ENCODE measurements around the gene PFDN6.

PFDN6 gene

DNA sequence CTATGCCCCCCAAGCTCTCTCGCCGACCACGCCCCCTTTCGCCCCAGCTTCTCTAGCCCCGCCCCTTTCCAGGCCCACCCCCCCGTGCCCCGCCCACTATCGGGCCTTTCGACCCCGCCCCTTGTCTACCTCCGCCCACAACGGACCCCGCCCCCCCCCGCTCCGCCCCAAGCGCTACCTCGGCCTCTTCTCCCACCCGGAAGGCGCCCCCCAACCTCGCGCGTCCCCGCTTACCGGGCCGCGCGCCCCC lies 27.9 kb downstream of the PFDN6 start:
- no peak for DNase-seq (ENCODE audit: low spot score)

DNA sequence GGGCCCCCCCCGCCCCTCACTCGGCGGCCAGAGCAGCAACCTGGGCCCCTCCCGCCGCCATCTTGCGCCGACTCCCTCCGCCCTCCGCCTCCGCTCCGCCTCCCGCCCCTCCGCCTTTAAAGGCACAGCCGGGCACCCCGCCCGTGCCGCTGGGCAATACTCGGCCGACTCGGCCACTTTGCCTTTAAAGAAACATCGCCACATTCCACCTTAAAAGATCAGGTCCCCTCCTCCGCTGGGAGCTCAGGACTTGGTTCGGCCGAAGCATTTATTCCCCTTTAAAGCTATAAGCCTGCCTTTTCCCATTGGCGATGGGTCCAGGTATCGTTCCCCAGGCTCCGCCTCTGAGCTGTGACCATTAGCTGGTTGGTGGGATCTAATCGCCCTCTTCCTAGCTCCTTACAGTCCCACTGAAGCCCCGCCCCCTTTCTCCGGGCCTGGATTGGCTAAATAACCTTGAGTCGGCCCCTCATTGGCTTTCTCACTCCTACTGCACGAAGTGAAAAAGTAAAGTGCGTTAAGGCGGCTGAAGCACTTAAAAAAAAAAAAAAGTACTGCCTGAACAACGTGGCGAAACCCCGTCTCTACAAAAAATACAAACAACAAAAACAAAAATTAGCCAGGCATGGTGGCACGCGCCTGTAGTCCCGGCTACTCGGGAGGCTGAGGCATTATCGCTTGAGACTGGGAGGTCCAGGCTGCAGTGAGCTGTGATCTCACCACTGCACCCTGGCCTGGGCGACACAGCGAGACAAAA lies 28.4 kb downstream of the PFDN6 start, which contains the start of gene ZBTB22:
ZBTB22 (minus strand) TSS at position 76 of the 757 bp plus-strand sequence. CDS start 828 bp downstream, outside the sequence.
- peak; percentile 97 for DNase-seq (ENCODE audit: low spot score)

- no peak for DNase-seq (ENCODE audit: low spot score)
These were observed 29.1 kb downstream of the PFDN6 start for GRCh38 chr6:33318426-33319073.

GRCh38 chr6:33319939-33320314 lies 30.5 kb downstream of the PFDN6 start:
- no peak for DNase-seq (ENCODE audit: low spot score)

DNA sequence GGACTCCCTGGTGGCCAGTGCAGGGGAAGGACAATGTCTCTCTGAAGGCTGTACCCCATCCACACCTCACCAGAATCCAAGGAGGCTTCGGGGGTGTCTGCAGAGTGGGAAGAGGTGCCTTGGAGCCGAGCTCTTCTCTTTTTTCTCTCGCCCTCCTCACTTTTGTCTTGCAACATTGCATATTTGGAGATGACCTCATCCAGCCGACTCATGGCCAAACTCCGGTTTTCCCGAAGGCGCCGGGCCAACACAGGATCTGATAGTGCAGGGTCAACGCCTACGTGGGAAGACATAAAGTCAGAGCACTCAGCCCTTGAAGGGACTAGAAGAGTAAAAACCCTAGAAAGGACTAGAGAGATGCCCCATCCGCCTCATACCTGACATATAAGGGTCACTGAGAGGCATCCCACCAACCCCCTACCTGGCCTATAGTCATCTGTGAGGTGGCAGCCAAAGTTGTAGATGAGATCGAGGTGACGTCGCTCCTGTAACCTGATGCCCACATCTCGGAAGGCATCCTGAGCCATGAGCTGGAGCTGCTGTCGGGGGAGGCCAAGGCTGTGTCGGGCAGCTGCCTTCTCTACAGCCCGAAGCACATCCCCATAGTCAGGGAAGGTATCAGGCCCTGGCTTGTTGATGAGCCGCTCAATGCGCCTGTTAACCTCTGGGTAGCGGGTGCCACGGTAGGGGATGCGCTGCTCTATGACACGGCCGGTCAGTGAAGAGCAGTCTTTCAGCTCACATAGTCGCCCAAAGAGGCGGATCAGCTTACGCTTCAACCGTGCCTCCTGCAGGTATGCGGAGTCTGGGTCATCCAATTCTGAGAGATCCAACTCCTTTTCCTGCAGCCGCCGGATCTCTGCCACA lies 31.1 kb downstream of the PFDN6 start:
- peak; percentile 91 for DNase-seq (ENCODE audit: low spot score)

DNA sequence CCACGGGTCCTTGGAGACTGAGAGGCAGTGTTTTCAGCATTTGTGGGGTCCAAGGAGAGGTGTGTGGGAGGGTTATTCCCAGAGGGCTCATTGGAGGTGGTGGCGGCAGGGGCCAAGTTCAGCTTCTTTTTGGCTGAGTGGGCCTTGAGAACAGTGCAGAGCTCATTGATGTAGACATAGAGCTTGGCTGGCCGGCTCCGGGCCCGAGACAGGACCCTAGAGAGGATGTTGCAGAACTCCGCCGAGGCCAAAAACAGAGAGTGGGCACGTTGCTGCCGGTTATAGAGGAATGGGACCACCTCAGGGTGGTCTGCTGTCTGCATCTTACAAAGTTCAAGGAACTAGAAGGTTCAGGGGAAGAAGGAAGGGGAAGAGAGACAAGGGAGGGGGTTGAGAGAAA lies 31.8 kb downstream of the PFDN6 start:
- DNase-seq (ENCODE audit: low spot score), result no peak

DNA sequence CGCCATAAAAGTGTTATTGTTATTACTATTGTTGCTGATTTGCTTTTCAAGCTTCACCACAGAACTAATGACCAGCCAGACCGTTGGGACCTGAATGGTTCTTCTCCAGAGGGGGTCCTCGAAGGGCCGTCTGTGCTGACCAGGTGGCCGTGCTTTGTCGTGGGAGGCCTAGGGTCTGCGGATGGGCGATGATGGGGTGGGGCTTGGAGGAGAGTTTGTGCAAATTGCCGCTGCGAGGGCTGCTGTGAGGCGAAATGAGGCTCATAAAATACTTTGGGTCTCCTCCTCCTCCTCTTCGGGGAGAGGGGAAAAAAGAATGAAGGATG lies 34.2 kb downstream of the PFDN6 start:
- DNase-seq (ENCODE audit: low spot score), result no peak

GRCh38 chr6:33324125-33324524 lies 34.7 kb downstream of the PFDN6 start:
- no peak for DNase-seq (ENCODE audit: low spot score)

GRCh38 chr6:33329058-33329457 lies 39.7 kb downstream of the PFDN6 start:
- DNase-seq (ENCODE audit: low spot score), result no peak

DNA sequence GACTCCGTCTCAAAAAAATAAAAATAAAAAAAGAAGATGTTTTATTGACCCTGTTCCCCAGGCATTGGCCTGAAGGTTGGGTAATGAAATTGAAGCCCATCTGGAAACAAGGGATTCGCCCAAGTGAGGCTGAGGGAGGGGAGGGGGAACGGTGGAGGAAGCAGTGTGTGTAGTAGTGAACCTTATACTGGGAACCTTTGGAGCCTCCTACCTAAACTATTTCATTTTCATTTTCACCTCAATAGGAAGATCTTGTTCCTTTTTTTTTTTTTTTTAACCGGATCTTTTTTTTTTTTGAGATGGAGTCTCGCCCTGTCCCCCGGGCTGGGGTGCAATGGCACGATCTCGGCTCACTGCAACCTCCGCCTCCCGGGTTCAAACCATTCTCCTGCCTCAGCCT lies 41.3 kb downstream of the PFDN6 start:
- no peak for DNase-seq (ENCODE audit: low spot score)

DNA sequence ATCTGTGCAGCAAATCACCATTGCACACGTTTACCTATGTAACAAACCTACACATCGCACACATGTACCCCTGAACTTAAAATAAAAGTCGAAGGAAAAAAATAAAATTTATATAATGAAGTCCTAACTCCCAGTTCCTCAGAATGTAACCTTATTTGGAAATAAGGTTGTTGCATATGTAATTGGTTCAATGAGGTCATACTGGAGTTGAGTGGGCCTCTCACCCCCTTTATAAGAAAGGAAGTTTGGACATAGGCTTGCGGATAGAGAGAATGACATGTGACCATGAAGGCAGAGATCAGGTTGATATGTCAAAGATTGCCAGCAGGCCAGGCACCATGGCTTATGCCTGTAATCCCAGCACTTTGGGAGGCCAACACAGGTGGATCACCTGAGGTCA lies 44.3 kb downstream of the PFDN6 start:
- DNase-seq (ENCODE audit: low spot score), result no peak

- DNase-seq (ENCODE audit: low spot score), result no peak
These were observed 46.5 kb downstream of the PFDN6 start for GRCh38 chr6:33335916-33336315.

DNA sequence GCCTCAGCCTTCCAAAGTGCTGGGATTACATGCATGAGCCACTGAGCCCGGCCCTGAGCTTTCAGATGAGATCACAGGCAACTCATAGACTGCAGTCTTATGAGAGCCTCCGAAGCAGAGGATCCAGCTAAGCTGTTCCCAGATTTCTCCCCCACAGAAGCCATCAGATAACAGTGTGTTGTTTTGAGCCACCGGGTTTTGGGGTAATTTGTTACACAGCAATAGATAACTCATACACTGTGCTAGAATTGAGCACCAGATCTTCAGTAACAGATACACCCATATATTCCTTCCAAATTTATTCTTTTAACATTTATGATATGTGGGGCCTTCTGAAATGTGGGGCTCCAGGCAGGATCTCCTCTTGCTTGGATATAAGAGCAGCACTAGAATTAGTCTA lies 47.1 kb downstream of the PFDN6 start:
- DNase-seq (ENCODE audit: low spot score), result no peak

- no peak for DNase-seq (ENCODE audit: low spot score)
These were observed 49.8 kb downstream of the PFDN6 start for GRCh38 chr6:33339193-33339592.
